ENCODE data around the gene ABHD16B. TPM values are rescaled to one million over a fixed set of nuclear protein-coding genes. Genes with fewer than 3 reads are reported as not detected.

The ABHD16B gene
- total and polyA plus RNA-seq, 8 donors, result 0.37 to 0.43 TPM; not detected in 6

- no peak overlapping the region for H3K4me3 ChIP-seq
- peak in 1 of 2 donors; percentile 6 for DNase-seq
- TF ChIP-seq POLR2AphosphoS5 (IDR thresholded peaks at IDR 0.05), result no peak
- TF ChIP-seq EP300 (IDR thresholded peaks at IDR 0.05), result no peak
- no peak for TF ChIP-seq POLR2A (IDR thresholded peaks at IDR 0.05)
- TF ChIP-seq, protein P1, sequence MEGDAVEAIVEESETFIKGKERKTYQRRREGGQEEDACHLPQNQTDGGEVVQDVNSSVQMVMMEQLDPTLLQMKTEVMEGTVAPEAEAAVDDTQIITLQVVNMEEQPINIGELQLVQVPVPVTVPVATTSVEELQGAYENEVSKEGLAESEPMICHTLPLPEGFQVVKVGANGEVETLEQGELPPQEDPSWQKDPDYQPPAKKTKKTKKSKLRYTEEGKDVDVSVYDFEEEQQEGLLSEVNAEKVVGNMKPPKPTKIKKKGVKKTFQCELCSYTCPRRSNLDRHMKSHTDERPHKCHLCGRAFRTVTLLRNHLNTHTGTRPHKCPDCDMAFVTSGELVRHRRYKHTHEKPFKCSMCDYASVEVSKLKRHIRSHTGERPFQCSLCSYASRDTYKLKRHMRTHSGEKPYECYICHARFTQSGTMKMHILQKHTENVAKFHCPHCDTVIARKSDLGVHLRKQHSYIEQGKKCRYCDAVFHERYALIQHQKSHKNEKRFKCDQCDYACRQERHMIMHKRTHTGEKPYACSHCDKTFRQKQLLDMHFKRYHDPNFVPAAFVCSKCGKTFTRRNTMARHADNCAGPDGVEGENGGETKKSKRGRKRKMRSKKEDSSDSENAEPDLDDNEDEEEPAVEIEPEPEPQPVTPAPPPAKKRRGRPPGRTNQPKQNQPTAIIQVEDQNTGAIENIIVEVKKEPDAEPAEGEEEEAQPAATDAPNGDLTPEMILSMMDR (IDR thresholded peaks at IDR 0.05), result no peak
- peaks cover 0 to 8% (median 2%) of the 10 kb centered on the region in 4 donors for H3K4me1 ChIP-seq
- no peaks in the 10 kb centered on the region for H3K36me3 ChIP-seq
- 68 to 89% (median 72%) methylated on average over 7 to 11 of the region's 11 CpGs for WGBS, 5 donors
- H3K27ac ChIP-seq, result no peak overlapping the region
- H3K27me3 ChIP-seq, result peaks cover 0 to 33% (median 18%) of the 10 kb centered on the region in 3 donors
- no peaks in the 10 kb centered on the region for H3K9me3 ChIP-seq
- intact Hi-C loops (cut with DNase I; ENCODE audit: low total_unique reads), result no loop called here
These were observed 20.9 kb upstream of the ABHD16B start for GRCh38 chr20:63840405-63840828.

- Histone ChIP-seq H3K27me3 (peaks cover 0 to 50% (median 33%) of the 10 kb centered on the region in 3 donors), H3K4me3 (no peak overlapping the region), H3K27ac (no peak overlapping the region), H3K4me1 (peaks cover 8 to 20% (median 14%) of the 10 kb centered on the region in 4 donors), H3K9me3 (no peaks in the 10 kb centered on the region), H3K36me3 (no peaks in the 10 kb centered on the region)
- no peak for TF ChIP-seq EP300 (IDR thresholded peaks at IDR 0.05)
- TF ChIP-seq, protein P1 (IDR thresholded peaks at IDR 0.05), result no peak
- no peak for TF ChIP-seq POLR2AphosphoS5 (IDR thresholded peaks at IDR 0.05)
- TF ChIP-seq POLR2A (IDR thresholded peaks at IDR 0.05), result no peak
- intact Hi-C loops (cut with DNase I; ENCODE audit: low total_unique reads), result no loop called here
- no peak for DNase-seq
- WGBS, 5 donors, result 68 to 80% (median 74%) methylated on average over 9 of the region's 9 CpGs
These were observed 19.0 kb upstream of the ABHD16B start for GRCh38 chr20:63842258-63842657.

DNA sequence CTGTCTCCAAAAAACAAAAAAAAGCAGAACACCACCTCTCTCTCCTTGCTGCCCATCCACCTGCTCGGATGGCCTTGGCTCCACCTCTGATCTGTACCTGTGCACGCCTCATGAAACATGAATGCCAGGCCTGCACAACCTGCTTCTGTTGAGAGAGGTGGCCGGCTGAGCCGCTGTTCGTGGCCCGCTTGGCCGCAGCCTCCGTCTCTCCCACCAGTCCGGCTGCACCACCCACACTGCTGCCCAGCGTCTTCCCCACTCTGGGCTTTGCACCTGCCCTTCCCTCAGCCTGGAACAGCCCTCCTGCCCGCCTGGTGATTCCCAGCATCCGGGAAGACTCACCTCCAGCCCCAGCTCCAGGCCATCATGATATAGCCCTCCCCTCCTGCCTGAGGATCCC, 18.1 kb upstream of the ABHD16B start:
- Histone ChIP-seq H3K36me3 (no peaks in the 10 kb centered on the region), H3K27me3 (peaks cover 3 to 60% (median 41%) of the 10 kb centered on the region in 3 donors), H3K4me1 (peaks cover 8 to 29% (median 20%) of the 10 kb centered on the region in 4 donors), H3K27ac (no peak overlapping the region), H3K4me3 (no peak overlapping the region), H3K9me3 (no peaks in the 10 kb centered on the region)
- TF ChIP-seq POLR2AphosphoS5 (IDR thresholded peaks at IDR 0.05) (no peak), POLR2A (IDR thresholded peaks at IDR 0.05) (no peak), EP300 (IDR thresholded peaks at IDR 0.05) (no peak)
- TF ChIP-seq, protein P1 (IDR thresholded peaks at IDR 0.05), result no peak
- intact Hi-C loops (cut with DNase I; ENCODE audit: low total_unique reads), result no loop called here
- no peak for DNase-seq
- WGBS, 5 donors, result 77 to 86% (median 83%) methylated on average over 12 of the region's 12 CpGs

DNA sequence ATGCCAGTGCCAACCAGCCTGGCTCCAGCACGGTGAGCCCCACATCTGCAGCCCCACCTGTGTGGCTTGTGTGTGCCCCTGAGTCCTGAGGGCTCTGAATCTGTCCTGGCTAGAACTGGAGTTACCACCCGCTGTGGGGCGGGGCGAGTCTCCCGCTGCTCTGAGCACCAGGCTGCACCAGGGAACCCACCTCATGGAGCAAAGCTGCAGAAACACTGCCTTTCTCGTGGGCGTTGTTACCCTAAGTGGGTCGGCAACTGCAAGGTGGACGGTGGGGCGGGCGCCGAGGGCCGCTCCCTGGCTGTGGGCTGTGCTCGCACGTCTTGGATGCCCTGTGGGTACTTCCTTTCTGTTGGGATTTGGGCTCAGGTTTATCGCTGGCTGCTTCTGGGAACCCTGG, 17.5 kb upstream of the ABHD16B start:
- no peak for DNase-seq
- no peaks in the 10 kb centered on the region for H3K9me3 ChIP-seq
- no peak overlapping the region for H3K4me3 ChIP-seq
- H3K4me1 ChIP-seq, result peaks cover 8 to 29% (median 20%) of the 10 kb centered on the region in 4 donors
- TF ChIP-seq, protein P1 (IDR thresholded peaks at IDR 0.05), result no peak
- TF ChIP-seq POLR2AphosphoS5 (IDR thresholded peaks at IDR 0.05) (no peak), EP300 (IDR thresholded peaks at IDR 0.05) (no peak), POLR2A (IDR thresholded peaks at IDR 0.05) (no peak)
- H3K36me3 ChIP-seq, result no peaks in the 10 kb centered on the region
- intact Hi-C loops (cut with DNase I; ENCODE audit: low total_unique reads), result no loop called here
- WGBS, 5 donors, result 35 to 54% (median 47%) methylated on average over 3 to 16 of the region's 16 CpGs
- peaks cover 3 to 66% (median 44%) of the 10 kb centered on the region in 3 donors for H3K27me3 ChIP-seq
- no peak overlapping the region for H3K27ac ChIP-seq

Measured in stomach (tissue), 9 donors.